Raji (cell line): ENCODE measurements around the gene NCOA1.

ENCODE experiments used
- POLR2A ChIP-seq: IDR thresholded peaks from 2 replicates; pipeline ENCODE4 v1.6.1; 2011; ENCODE audit warnings: low read depth, low read length, control low read depth; ENCODE audit not compliant: insufficient read depth

Gene NCOA1

GRCh38 chr2:24710806-24711205 lies 219.8 kb downstream of the NCOA1 start:
- TF ChIP-seq POLR2A, result no peak

- no peak for TF ChIP-seq POLR2A
These were observed 220.8 kb downstream of the NCOA1 start for GRCh38 chr2:24711865-24712264.

GRCh38 chr2:24712296-24712695 lies 221.2 kb downstream of the NCOA1 start:
- TF ChIP-seq POLR2A, result no peak

- TF ChIP-seq POLR2A, result no peak
These were observed 226.4 kb downstream of the NCOA1 start for GRCh38 chr2:24717263-24717951.

- TF ChIP-seq POLR2A, result no peak
These were observed 229.3 kb downstream of the NCOA1 start for GRCh38 chr2:24720310-24720709.

- no peak for TF ChIP-seq POLR2A
These were observed 230.4 kb downstream of the NCOA1 start for GRCh38 chr2:24721470-24721869.

- no peak for TF ChIP-seq POLR2A
These were observed 231.2 kb downstream of the NCOA1 start for GRCh38 chr2:24722141-24722790.

GRCh38 chr2:24723191-24723590 lies 232.1 kb downstream of the NCOA1 start:
- no peak for TF ChIP-seq POLR2A

- TF ChIP-seq POLR2A, result no peak
These were observed 232.6 kb downstream of the NCOA1 start for GRCh38 chr2:24723665-24724064.

- no peak for TF ChIP-seq POLR2A
These were observed 233.2 kb downstream of the NCOA1 start for GRCh38 chr2:24724111-24724775.

- no peak for TF ChIP-seq POLR2A
These were observed 234.9 kb downstream of the NCOA1 start for GRCh38 chr2:24725956-24726355.

- no peak for TF ChIP-seq POLR2A
These were observed 239.4 kb downstream of the NCOA1 start for GRCh38 chr2:24730481-24730880.

- TF ChIP-seq POLR2A, result no peak
These were observed 240.0 kb downstream of the NCOA1 start for GRCh38 chr2:24731040-24731439.

- TF ChIP-seq POLR2A, result no peak
These were observed 240.9 kb downstream of the NCOA1 start for GRCh38 chr2:24731923-24732322.

GRCh38 chr2:24734741-24735140 lies 243.7 kb downstream of the NCOA1 start:
- TF ChIP-seq POLR2A, result no peak

- TF ChIP-seq POLR2A, result no peak
These were observed 248.4 kb downstream of the NCOA1 start for GRCh38 chr2:24739354-24740025.
